Neural cell (in vitro differentiated cells): ENCODE results near the gene MORN4. TPM values are rescaled to one million over a fixed set of nuclear protein-coding genes. Genes with fewer than 3 reads are reported as not detected.

Source experiments
- H2AFZ ChIP-seq: fragments of 200-600, 300-800 bp; sonication (generic), shearing (Covaris generic); 2 replicates; pipeline ENCODE4 v1.6.0; 2014; ENCODE audit warnings: low read depth, mild to moderate bottlenecking, antibody characterized with exemption, low read length, moderate library complexity
- H3F3A ChIP-seq: fragments of 200-600 bp; shearing (Covaris generic); 2 replicates; pipeline ENCODE4 v1.6.1; 2016; ENCODE audit warnings: mild to moderate bottlenecking, moderate library complexity, mixed read lengths, antibody characterized with exemption, low read length; ENCODE audit not compliant: insufficient read depth, poor library complexity, severe bottlenecking
- H3K27ac ChIP-seq: fragments of 200-600, 300-800 bp; sonication (generic), shearing (Covaris generic); 2 replicates; pipeline ENCODE4 v1.5.1; 2014; ENCODE audit warnings: mild to moderate bottlenecking, low read length, moderate library complexity
- H3K27me3 ChIP-seq: fragments of 300-800, 200-600 bp; sonication (generic), shearing (Covaris generic); 2 replicates; pipeline ENCODE4 v1.6.0; 2014; ENCODE audit warnings: mild to moderate bottlenecking, low read depth, low read length, moderate library complexity; ENCODE audit not compliant: insufficient read depth
- H3K36me3 ChIP-seq: fragments of 300-800, 200-600 bp; sonication (generic), shearing (Covaris generic); 2 replicates; pipeline ENCODE4 v1.5.1; 2014; ENCODE audit warnings: mild to moderate bottlenecking, antibody characterized with exemption, low read length, moderate library complexity; ENCODE audit not compliant: insufficient read depth
- H3K4me2 ChIP-seq: fragments of 300-800, 200-600 bp; sonication (generic), shearing (Covaris generic); 2 replicates; pipeline ENCODE4 v1.6.0; 2014; ENCODE audit warnings: mild to moderate bottlenecking, low read length
- H3K4me3 ChIP-seq: fragments of 300-800, 200-600 bp; sonication (generic), shearing (Covaris generic); 2 replicates; pipeline ENCODE4 v1.5.1; 2014; ENCODE audit warnings: mild to moderate bottlenecking, low read length, moderate library complexity
- H3K79me2 ChIP-seq: fragments of 200-600 bp; shearing (Covaris generic); replicated peaks from 2 replicates; pipeline ENCODE4 v1.6.0; 2014; ENCODE audit warnings: mild to moderate bottlenecking, low read length, moderate library complexity; ENCODE audit not compliant: insufficient read depth
- H3K9ac ChIP-seq: fragments of 300-800, 200-600 bp; sonication (generic), shearing (Covaris generic); 2 replicates; pipeline ENCODE4 v1.6.1; 2016; ENCODE audit warnings: mild to moderate bottlenecking, low read length, mixed read lengths
- H3K9me2 ChIP-seq: fragments of 200-600 bp; shearing (Covaris generic); 2 replicates; pipeline ENCODE4 v1.6.1; 2016; ENCODE audit warnings: mild to moderate bottlenecking, low read length, mixed read lengths; ENCODE audit not compliant: insufficient read depth
- H3K9me3 ChIP-seq: fragments of 200-600, 300-800 bp; sonication (generic), shearing (Covaris generic); 2 replicates; pipeline ENCODE4 v1.6.1; 2016; ENCODE audit warnings: mild to moderate bottlenecking, mixed run types, low read length, moderate library complexity, mixed read lengths
- H4K20me1 ChIP-seq: fragments of 200-600 bp; shearing (Covaris generic); 2 replicates; pipeline ENCODE4 v1.6.1; 2016; ENCODE audit warnings: mild to moderate bottlenecking, mixed run types; ENCODE audit not compliant: insufficient read depth
- CTCF ChIP-seq: fragments of 450-650 bp; IDR thresholded peaks from 2 replicates; pipeline ENCODE4 v1.5.1; 2014; ENCODE audit warnings: antibody characterized with exemption, mild to moderate bottlenecking, moderate library complexity; ENCODE audit not compliant: poor library complexity, severe bottlenecking
- EP300 ChIP-seq: fragments of 450-650 bp; conservative IDR thresholded peaks from 2 replicates; pipeline ENCODE4 v1.6.1; 2014; ENCODE audit warnings: antibody characterized with exemption, mild to moderate bottlenecking, moderate library complexity; ENCODE audit not compliant: poor library complexity, severe bottlenecking
- EZH2 ChIP-seq: fragments of 200-600, 300-800 bp; shearing (Covaris generic), sonication (generic); IDR thresholded peaks from 2 replicates; pipeline ENCODE4 v1.6.1; 2014; ENCODE audit warnings: antibody characterized with exemption, low read length, borderline replicate concordance, mild to moderate bottlenecking; ENCODE audit not compliant: insufficient read depth, poor library complexity, severe bottlenecking
- MXI1 ChIP-seq: fragments of 450-650 bp; conservative IDR thresholded peaks from 2 replicates; pipeline ENCODE4 v1.6.1; 2014; ENCODE audit warnings: antibody characterized with exemption, mild to moderate bottlenecking; ENCODE audit not compliant: poor library complexity, severe bottlenecking
- POLR2AphosphoS5 ChIP-seq: IDR thresholded peaks from 2 replicates; pipeline ENCODE4 v1.6.1; 2012
- RAD21 ChIP-seq: fragments of 450-650 bp; conservative IDR thresholded peaks from 2 replicates; pipeline ENCODE4 v1.6.1; 2014; ENCODE audit warnings: antibody characterized with exemption, mild to moderate bottlenecking, moderate library complexity
- REST ChIP-seq: IDR thresholded peaks from 2 replicates; pipeline ENCODE4 v1.6.1; 2012; ENCODE audit warnings: borderline replicate concordance
- SMC3 ChIP-seq: fragments of 450-650 bp; conservative IDR thresholded peaks from 2 replicates; pipeline ENCODE4 v1.6.1; 2014; ENCODE audit warnings: antibody characterized with exemption, mild to moderate bottlenecking, moderate library complexity; ENCODE audit not compliant: poor library complexity
- TAF1 ChIP-seq: IDR thresholded peaks from 2 replicates; pipeline ENCODE4 v1.6.1; 2012; ENCODE audit warnings: low read depth
- polyA plus RNA-seq: library from polyadenylated mRNA; depleted of rRNA; stranded (reverse); fragments of >200 nt; gene quantifications from 2 replicates; pipeline ENCODE4 v1.2.3, GENCODE V29; 2014

MORN4 gene
- polyA plus RNA-seq, 1 donor from 2014 or later: 64.7 TPM

DNA sequence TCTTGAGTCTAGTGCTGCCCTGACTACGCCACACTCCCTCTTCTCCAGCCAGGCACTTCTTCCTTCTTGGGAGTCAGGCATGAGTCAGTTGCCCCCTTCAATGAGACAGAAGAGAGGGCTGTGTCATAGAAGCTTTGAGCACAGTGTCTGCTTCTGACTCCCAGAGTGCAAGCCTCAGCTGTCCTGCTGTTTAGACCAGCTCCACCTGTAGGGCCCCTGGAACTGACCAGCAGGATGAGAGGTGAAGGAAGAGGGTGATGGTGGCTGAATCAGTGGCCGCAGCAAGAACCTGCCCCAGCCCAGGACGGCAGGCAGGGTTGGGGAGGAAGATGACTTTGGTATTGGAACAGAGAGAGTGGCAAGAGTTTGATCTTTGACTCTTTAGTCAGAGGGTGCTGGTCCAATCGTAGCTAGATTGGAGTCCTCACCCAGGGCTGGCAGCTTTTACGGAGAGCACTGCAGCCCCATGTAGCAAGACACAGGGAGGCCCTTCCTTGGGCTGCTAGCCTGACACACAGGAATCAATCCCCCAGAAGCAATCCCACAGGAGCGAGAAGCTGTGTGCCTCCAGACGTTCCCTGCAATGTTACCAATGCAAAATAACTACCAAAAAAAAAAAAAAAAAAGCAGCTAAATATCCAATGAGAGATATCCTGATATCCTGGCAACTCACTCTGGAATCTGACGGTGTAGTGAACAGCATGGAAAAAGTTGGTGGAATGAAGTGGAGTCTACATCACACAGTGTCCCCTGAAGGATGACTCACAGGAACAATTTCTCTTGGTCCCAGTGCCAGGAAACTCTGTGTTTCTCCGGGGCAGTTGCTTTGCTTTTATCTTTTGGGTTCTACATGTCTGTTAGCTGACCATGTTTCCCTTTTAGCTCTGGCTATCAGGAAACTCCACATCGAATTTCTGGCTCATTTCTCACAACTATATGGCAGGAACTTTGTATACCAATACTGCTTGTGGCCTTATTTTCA lies 36.9 kb downstream of the MORN4 start:
- Histone ChIP-seq H3K9me2 (no peaks in the 10 kb centered on the region), H3K4me2 (no peak overlapping the region), H3K27ac (no peak overlapping the region), H3K36me3 (no peaks in the 10 kb centered on the region), H4K20me1 (no peaks in the 10 kb centered on the region), H3K9ac (no peak overlapping the region), H3K79me2 (no peaks in the 10 kb centered on the region), H3K27me3 (no peaks in the 10 kb centered on the region), H2AFZ (no peak overlapping the region), H3F3A (no peaks in the 10 kb centered on the region), H3K9me3 (no peaks in the 10 kb centered on the region), H3K4me3 (no peak overlapping the region)
- TF ChIP-seq MXI1 (no peak), RAD21 (no peak), EP300 (no peak), TAF1 (no peak), REST (no peak), POLR2AphosphoS5 (no peak), SMC3 (no peak), EZH2 (no peak), CTCF (no peak)

GRCh38 chr10:97593421-97593820 lies 39.9 kb downstream of the MORN4 start:
- no peaks in the 10 kb centered on the region for H3K27me3 ChIP-seq
- no peak overlapping the region for H2AFZ ChIP-seq
- H3K9me2 ChIP-seq: no peaks in the 10 kb centered on the region
- TF ChIP-seq SMC3 (no peak), RAD21 (no peak), POLR2AphosphoS5 (no peak), CTCF (no peak), EZH2 (no peak), MXI1 (no peak), TAF1 (no peak), REST (no peak), EP300 (no peak)
- no peaks in the 10 kb centered on the region for H3K79me2 ChIP-seq
- H3K27ac ChIP-seq: no peak overlapping the region
- no peaks in the 10 kb centered on the region for H3F3A ChIP-seq
- H4K20me1 ChIP-seq: no peaks in the 10 kb centered on the region
- no peaks in the 10 kb centered on the region for H3K36me3 ChIP-seq
- H3K9ac ChIP-seq: no peak overlapping the region
- H3K4me3 ChIP-seq: no peak overlapping the region
- no peaks in the 10 kb centered on the region for H3K9me3 ChIP-seq
- H3K4me2 ChIP-seq: no peak overlapping the region
